Stimulated activated naive CD8-positive, alpha-beta T cell treated with anti-CD3 and anti-CD28 coated beads, Interleukin-15, Interleukin-2, amounts not matched to agents 100 U/mL and 50 U/mL, for 24 hours (primary cell): ENCODE data around the gene MSL1.

Experiments
- ATAC-seq: fragments of 150-1000 bp; cut with Tn5 transposase; one replicate; pipeline ENCODE4 v1.10.0; 2021
- DNase-seq: peaks from one replicate; pipeline ENCODE4 v3.0.0; 2021

Gene MSL1

GRCh38 chr17:40090237-40091119, 31.3 kb upstream of the MSL1 start:
- ATAC-seq (no peak), DNase-seq (no peak)

- DNase-seq (no peak), ATAC-seq (no peak)
Observed at GRCh38 chr17:40091691-40092397, 29.9 kb upstream of the MSL1 start.

- no peak for DNase-seq
- ATAC-seq: no peak
Observed at GRCh38 chr17:40092581-40092980, 29.2 kb upstream of the MSL1 start.

- no peak for DNase-seq
- ATAC-seq: no peak
Observed at GRCh38 chr17:40093005-40093579, 28.7 kb upstream of the MSL1 start.

GRCh38 chr17:40093580-40094201, 28.1 kb upstream of the MSL1 start:
- DNase-seq (no peak), ATAC-seq (no peak)

GRCh38 chr17:40094874-40095273, 26.9 kb upstream of the MSL1 start:
- ATAC-seq (no peak), DNase-seq (no peak)

GRCh38 chr17:40095351-40095943, 26.3 kb upstream of the MSL1 start:
- no peak for ATAC-seq
- DNase-seq: no peak

- DNase-seq (peak; percentile 82), ATAC-seq (peak; percentile 74)
Observed at GRCh38 chr17:40095944-40096791, 25.6 kb upstream of the MSL1 start.

GRCh38 chr17:40097087-40097486, 24.7 kb upstream of the MSL1 start:
- no peak for ATAC-seq

GRCh38 chr17:40097931-40098845, 23.6 kb upstream of the MSL1 start:
- DNase-seq: peak; percentile 50
- ATAC-seq: no peak

More at GRCh38 chr17:40097087-40097486, 24.7 kb upstream of the MSL1 start:
- DNase-seq: no peak

GRCh38 chr17:40098846-40099618, 22.7 kb upstream of the MSL1 start:
- ATAC-seq (peak; percentile 64), DNase-seq (peak; percentile 99)

- no peak for ATAC-seq
- no peak for DNase-seq
Observed at GRCh38 chr17:40099619-40100418, 22.0 kb upstream of the MSL1 start.

- ATAC-seq: no peak
- no peak for DNase-seq
Observed at GRCh38 chr17:40100419-40100668, 21.4 kb upstream of the MSL1 start, which contains the start of gene NR1D1. NR1D1 (minus strand) TSS chr17:40100589; CDS start chr17:40100094, 495 bp downstream.

GRCh38 chr17:40100669-40101366, 21.0 kb upstream of the MSL1 start:
- peak; percentile 48 for ATAC-seq
- peak; percentile 92 for DNase-seq

- DNase-seq (no peak), ATAC-seq (no peak)
Observed at GRCh38 chr17:40101367-40102210, 20.2 kb upstream of the MSL1 start.

- DNase-seq (no peak), ATAC-seq (no peak)
Observed at GRCh38 chr17:40103071-40103661, 18.6 kb upstream of the MSL1 start.

- no peak for ATAC-seq
- DNase-seq: no peak
Observed at GRCh38 chr17:40103688-40104087, 18.1 kb upstream of the MSL1 start.
